ENCODE results near the gene SKOR1.

- TF ChIP-seq CTCF (IDR thresholded peaks at IDR 0.05) (no peak), POLR2A (IDR thresholded peaks at IDR 0.05) (no peak)
These were observed 27.1 kb downstream of the SKOR1 start for GRCh38 chr15:67852418-67852817.

Data from transverse colon (tissue), 3 donors.